GM12891 (cell line): ENCODE measurements around the gene LRRC15.

ENCODE experiments used
- DNase-seq: peaks from one replicate; pipeline ENCODE4 v3.0.0; 2011; ENCODE audit warnings: low spot score; ENCODE audit not compliant: insufficient read length
- FAIRE-seq: peaks from 2 replicates; lab custom pipeline; 2011; peaks lifted over from hg19 to GRCh38; lab: Jason Lieb, UNC
- PAX5 ChIP-seq: IDR thresholded peaks from 2 replicates; pipeline ENCODE4 v1.6.1; 2011; ENCODE audit warnings: low read length, moderate library complexity, mild to moderate bottlenecking; ENCODE audit not compliant: insufficient read depth, severe bottlenecking
- POLR2A ChIP-seq: IDR thresholded peaks from 2 replicates; pipeline ENCODE4 v1.6.1; 2011; ENCODE audit warnings: low read depth, low read length, control low read depth
- POLR2AphosphoS5 ChIP-seq: IDR thresholded peaks from 2 replicates; pipeline ENCODE4 v1.6.1; 2011; ENCODE audit warnings: low read depth, low read length, control low read depth
- POU2F2 ChIP-seq: IDR thresholded peaks from 2 replicates; pipeline ENCODE4 v1.6.1; 2011; ENCODE audit warnings: low read depth, mild to moderate bottlenecking, control low read depth, low read length, moderate library complexity
- SPI1 ChIP-seq: IDR thresholded peaks from 2 replicates; pipeline ENCODE4 v1.6.1; 2011; ENCODE audit warnings: low read depth, low read length, control low read depth
- TAF1 ChIP-seq: IDR thresholded peaks from 2 replicates; pipeline ENCODE4 v1.6.1; 2011; ENCODE audit warnings: low read depth, low read length, control low read depth

The LRRC15 gene

GRCh38 chr3:194377708-194378107 lies 8.2 kb upstream of the LRRC15 start:
- no peak for DNase-seq
- no peak for FAIRE-seq
- TF ChIP-seq SPI1 (no peak), PAX5 (no peak), POLR2A (no peak)

GRCh38 chr3:194376241-194376560 lies 6.7 kb upstream of the LRRC15 start:
- no peak for DNase-seq
- no peak for FAIRE-seq
- TF ChIP-seq POU2F2 = no peak
- TF ChIP-seq PAX5 = no peak
- TF ChIP-seq SPI1 = no peak
- no peak for TF ChIP-seq TAF1
- no peak for TF ChIP-seq POLR2A
- TF ChIP-seq POLR2AphosphoS5 = no peak

- no peak for FAIRE-seq
- no peak for DNase-seq
- no peak for TF ChIP-seq SPI1
- TF ChIP-seq POLR2A = no peak
- no peak for TF ChIP-seq POU2F2
- TF ChIP-seq POLR2AphosphoS5 = no peak
- TF ChIP-seq TAF1 = no peak
- no peak for TF ChIP-seq PAX5
Observed at GRCh38 chr3:194375473-194376240, 6.1 kb upstream of the LRRC15 start.

- no peak for TF ChIP-seq SPI1
- TF ChIP-seq PAX5 = no peak
- no peak for TF ChIP-seq POLR2AphosphoS5
- TF ChIP-seq POLR2A = no peak
- no peak for TF ChIP-seq TAF1
- TF ChIP-seq POU2F2 = no peak
- FAIRE-seq = no peak
- no peak for DNase-seq
Observed at GRCh38 chr3:194374935-194375334, 5.4 kb upstream of the LRRC15 start.

- TF ChIP-seq POLR2A (no peak), PAX5 (no peak), TAF1 (no peak), SPI1 (no peak), POU2F2 (no peak), POLR2AphosphoS5 (no peak)
- no peak for DNase-seq
- FAIRE-seq = no peak
Observed at GRCh38 chr3:194373899-194374298, 4.4 kb upstream of the LRRC15 start.

GRCh38 chr3:194373028-194373427 lies 3.5 kb upstream of the LRRC15 start:
- DNase-seq (no peak), FAIRE-seq (no peak)
- TF ChIP-seq TAF1 = no peak
- TF ChIP-seq SPI1 = no peak
- no peak for TF ChIP-seq POLR2A
- TF ChIP-seq POLR2AphosphoS5 = no peak
- no peak for TF ChIP-seq PAX5
- no peak for TF ChIP-seq POU2F2

- no peak for FAIRE-seq
- DNase-seq = no peak
- TF ChIP-seq SPI1 (no peak), POU2F2 (no peak), TAF1 (no peak), POLR2AphosphoS5 (no peak), PAX5 (no peak), POLR2A (no peak)
Observed at GRCh38 chr3:194370753-194371152, 1.2 kb upstream of the LRRC15 start.

GRCh38 chr3:194368918-194369317 lies 625 bp downstream of the LRRC15 start:
- no peak for TF ChIP-seq SPI1
- no peak for TF ChIP-seq PAX5
- no peak for TF ChIP-seq POU2F2
- TF ChIP-seq TAF1 = no peak
- TF ChIP-seq POLR2A = no peak
- no peak for TF ChIP-seq POLR2AphosphoS5
- FAIRE-seq (no peak), DNase-seq (no peak)

GRCh38 chr3:194367992-194368841 lies 1.3 kb downstream of the LRRC15 start:
- TF ChIP-seq PAX5 = no peak
- no peak for TF ChIP-seq SPI1
- TF ChIP-seq POLR2A = no peak
- TF ChIP-seq POLR2AphosphoS5 = no peak
- no peak for TF ChIP-seq TAF1
- no peak for TF ChIP-seq POU2F2
- FAIRE-seq = no peak
- DNase-seq = no peak

GRCh38 chr3:194365978-194366490 lies 3.5 kb downstream of the LRRC15 start:
- DNase-seq (no peak), FAIRE-seq (no peak)
- TF ChIP-seq SPI1 (no peak), POLR2AphosphoS5 (no peak)
